Fibroblast of lung (primary cell): ENCODE measurements around the gene TACC2. TPM values are rescaled to one million over a fixed set of nuclear protein-coding genes. Genes with fewer than 3 reads are reported as not detected.
"Not testable (repeated sequence)": the region's sequence is repeated elsewhere in the genome, so short reads cannot be mapped to it uniquely, and the experiment has no call there.

ENCODE experiments used
- DNase-seq, 2 donors: peaks; one replicate each; pipeline versions ENCODE4 v3.0.0 to v3.0.0-alpha.2; 2010; ENCODE audit warnings: low read depth in 2 of 2
- H2AFZ ChIP-seq: 2 replicates; pipeline ENCODE4 v1.5.1; 2012; ENCODE audit warnings: low read length, control low read depth, inconsistent platforms
- H3K27ac ChIP-seq: 2 replicates; pipeline ENCODE4 v1.5.1; 2011; ENCODE audit warnings: low read length, control low read depth; ENCODE audit not compliant: insufficient read depth
- H3K27me3 ChIP-seq: 2 replicates; pipeline ENCODE4 v1.5.1; 2011; ENCODE audit warnings: mild to moderate bottlenecking, low read length; ENCODE audit not compliant: control insufficient read depth, insufficient read depth
- H3K36me3 ChIP-seq: 2 replicates; pipeline ENCODE4 v1.5.1; 2011; ENCODE audit warnings: low read length; ENCODE audit not compliant: control insufficient read depth, insufficient read depth
- H3K4me1 ChIP-seq: 2 replicates; pipeline ENCODE4 v1.5.1; 2011; ENCODE audit warnings: low read length; ENCODE audit not compliant: control insufficient read depth, insufficient read depth; ENCODE audit errors: extremely low read depth
- H3K4me2 ChIP-seq: 2 replicates; pipeline ENCODE4 v1.5.1; 2011; ENCODE audit warnings: low read length, control low read depth; ENCODE audit not compliant: insufficient read depth; ENCODE audit errors: extremely low read depth
- H3K4me3 ChIP-seq, 4 experiments: fragments of 200-600 bp in 1 of 4; sonication (generic) in 1 of 4; replicated peaks in 1 of 4; 2 replicates each; pipeline ENCODE4 v1.5.1; 2011 to 2016; ENCODE audit warnings: low read length in 4 of 4, low read depth in 3 of 4, mild to moderate bottlenecking in 3 of 4, control low read depth in 2 of 4, inconsistent platforms in 1 of 4, mixed read lengths in 1 of 4; ENCODE audit not compliant: insufficient read depth in 1 of 4; ENCODE audit errors: control extremely low read depth in 1 of 4
- H3K79me2 ChIP-seq: 2 replicates; pipeline ENCODE4 v1.5.1; 2012; ENCODE audit warnings: mild to moderate bottlenecking, low read length, inconsistent platforms; ENCODE audit not compliant: control insufficient read depth, insufficient read depth
- H3K9ac ChIP-seq: 2 replicates; pipeline ENCODE4 v1.5.1; 2011; ENCODE audit warnings: mild to moderate bottlenecking, low read length, control low read depth; ENCODE audit not compliant: insufficient read depth
- H3K9me3 ChIP-seq: 2 replicates; pipeline ENCODE4 v1.5.1; 2012; ENCODE audit warnings: low read depth, low read length; ENCODE audit not compliant: control insufficient read depth, insufficient read depth
- H4K20me1 ChIP-seq: 2 replicates; pipeline ENCODE4 v1.5.1; 2011; ENCODE audit warnings: low read length; ENCODE audit not compliant: control insufficient read depth, insufficient read depth; ENCODE audit errors: extremely low read depth
- CTCF ChIP-seq, 2 donors: IDR thresholded peaks in 1 of 2; conservative IDR thresholded peaks in 1 of 2; 1 replicate in 1 of 2; 2 replicates in 1 of 2; pipeline ENCODE4 v1.5.1; 2011 to 2012; ENCODE audit warnings: low read length in 2 of 2, control low read depth in 1 of 2, inconsistent platforms in 1 of 2, low read depth in 1 of 2, mild to moderate bottlenecking in 1 of 2
- EZH2 ChIP-seq: IDR thresholded peaks from 2 replicates; pipeline ENCODE4 v1.5.1; 2012; ENCODE audit warnings: low read length, control low read depth, mild to moderate bottlenecking; ENCODE audit errors: missing control alignments
- polyA plus RNA-seq, 2 donors: library from polyadenylated mRNA; depleted of rRNA in 1 of 2; stranded (reverse) in 1 of 2; unstranded in 1 of 2; fragments of >200 nt; gene quantifications; 2 replicates each; pipeline ENCODE4 v1.2.1, GENCODE V29; 2011 to 2012; ENCODE audit warnings: missing spikeins in 1 of 2
- total RNA-seq: library from RNA; depleted of rRNA; stranded (reverse); fragments of >200 nt; gene quantifications from 2 replicates; pipeline ENCODE4 v1.2.1, GENCODE V29; 2014

The TACC2 gene
- total and polyA plus RNA-seq, 2 donors (not counting 1 experiment from before 2014, with no cell fraction given): 7.6 to 13.0 TPM

DNA sequence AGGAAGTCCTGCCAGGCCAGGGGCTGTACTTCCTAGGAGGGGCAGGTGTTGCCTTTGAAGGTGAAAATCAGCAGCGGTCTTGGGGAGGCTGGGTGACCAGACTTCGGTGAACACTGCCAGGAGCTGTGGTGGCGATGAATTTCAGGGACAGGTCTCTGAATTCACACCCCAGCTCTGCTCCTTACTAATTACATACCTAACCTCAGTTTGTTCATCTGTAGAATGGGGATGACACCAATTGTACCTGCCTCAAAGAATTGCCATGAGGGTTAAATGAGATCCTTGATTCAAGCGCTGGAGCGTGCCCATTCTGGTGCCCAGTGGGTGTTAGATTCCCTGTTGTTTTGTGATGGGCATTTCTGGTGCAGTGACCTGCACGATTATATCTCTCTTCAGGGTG lies 102.8 kb downstream of the TACC2 start:
- Histone ChIP-seq H3K9ac (no peak overlapping the region), H3K36me3 (no peaks in the 10 kb centered on the region), H3K4me3 (no peak overlapping the region), H4K20me1 (no peaks in the 10 kb centered on the region), H3K79me2 (no peaks in the 10 kb centered on the region), H2AFZ (no peak overlapping the region), H3K4me1 (no peaks in the 10 kb centered on the region), H3K4me2 (no peak overlapping the region), H3K9me3 (no peaks in the 10 kb centered on the region), H3K27ac (no peak overlapping the region), H3K27me3 (peaks cover 9% of the 10 kb centered on the region)
- DNase-seq: no peak
- no peak for TF ChIP-seq EZH2
- TF ChIP-seq CTCF (conservative IDR thresholded peaks at IDR 0.05 in 1 of 2, IDR thresholded peaks at IDR 0.05 in 1 of 2; ENCODE audit: low read depth in 1 of 2, low read length in 2 of 2): no peak

GRCh38 chr10:122093076-122093475 lies 104.1 kb downstream of the TACC2 start:
- no peak overlapping the region for H3K4me2 ChIP-seq
- no peaks in the 10 kb centered on the region for H3K36me3 ChIP-seq
- H4K20me1 ChIP-seq: no peaks in the 10 kb centered on the region
- H3K9me3 ChIP-seq: no peaks in the 10 kb centered on the region
- no peak overlapping the region for H2AFZ ChIP-seq
- no peaks in the 10 kb centered on the region for H3K4me1 ChIP-seq
- TF ChIP-seq EZH2 (no peak), CTCF (conservative IDR thresholded peaks at IDR 0.05 in 1 of 2, IDR thresholded peaks at IDR 0.05 in 1 of 2; ENCODE audit: low read depth in 1 of 2, low read length in 2 of 2) (no peak)
- no peak overlapping the region for H3K4me3 ChIP-seq
- no peak overlapping the region for H3K9ac ChIP-seq
- no peak for DNase-seq
- H3K27ac ChIP-seq: no peak overlapping the region
- peaks cover 10% of the 10 kb centered on the region for H3K27me3 ChIP-seq
- H3K79me2 ChIP-seq: no peaks in the 10 kb centered on the region

DNA sequence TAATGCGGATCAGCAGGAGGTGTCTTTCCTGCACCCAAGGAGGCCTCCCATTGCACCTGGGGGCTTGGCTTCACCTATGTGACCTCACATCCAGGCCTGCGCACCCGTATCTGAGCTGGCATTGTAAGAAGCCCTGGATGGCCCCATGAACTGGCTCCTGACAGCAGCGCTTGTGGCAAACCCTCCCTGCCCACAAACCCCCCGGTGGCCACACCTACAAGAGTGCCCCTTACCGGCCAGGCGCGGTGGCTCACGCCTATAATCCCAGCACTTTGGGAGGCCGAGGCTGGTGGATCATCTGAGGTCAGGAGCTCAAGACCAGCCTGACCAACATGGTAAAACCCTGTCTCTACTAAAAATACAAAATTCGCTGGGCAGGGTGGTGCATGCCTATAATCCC lies 107.2 kb downstream of the TACC2 start:
- not testable (repeated sequence) for H3K9ac ChIP-seq, H3K79me2 ChIP-seq, DNase-seq, H3K27ac ChIP-seq, H3K4me3 ChIP-seq, H2AFZ ChIP-seq, H3K36me3 ChIP-seq, H3K4me2 ChIP-seq, H3K27me3 ChIP-seq, H4K20me1 ChIP-seq, H3K9me3 ChIP-seq, H3K4me1 ChIP-seq
